Measurements from ENCODE around the gene PCDHGA2.
"Not testable (repeated sequence)": the region's sequence is repeated elsewhere in the genome, so short reads cannot be mapped to it uniquely, and the experiment has no call there.

PCDHGA2 gene

DNA sequence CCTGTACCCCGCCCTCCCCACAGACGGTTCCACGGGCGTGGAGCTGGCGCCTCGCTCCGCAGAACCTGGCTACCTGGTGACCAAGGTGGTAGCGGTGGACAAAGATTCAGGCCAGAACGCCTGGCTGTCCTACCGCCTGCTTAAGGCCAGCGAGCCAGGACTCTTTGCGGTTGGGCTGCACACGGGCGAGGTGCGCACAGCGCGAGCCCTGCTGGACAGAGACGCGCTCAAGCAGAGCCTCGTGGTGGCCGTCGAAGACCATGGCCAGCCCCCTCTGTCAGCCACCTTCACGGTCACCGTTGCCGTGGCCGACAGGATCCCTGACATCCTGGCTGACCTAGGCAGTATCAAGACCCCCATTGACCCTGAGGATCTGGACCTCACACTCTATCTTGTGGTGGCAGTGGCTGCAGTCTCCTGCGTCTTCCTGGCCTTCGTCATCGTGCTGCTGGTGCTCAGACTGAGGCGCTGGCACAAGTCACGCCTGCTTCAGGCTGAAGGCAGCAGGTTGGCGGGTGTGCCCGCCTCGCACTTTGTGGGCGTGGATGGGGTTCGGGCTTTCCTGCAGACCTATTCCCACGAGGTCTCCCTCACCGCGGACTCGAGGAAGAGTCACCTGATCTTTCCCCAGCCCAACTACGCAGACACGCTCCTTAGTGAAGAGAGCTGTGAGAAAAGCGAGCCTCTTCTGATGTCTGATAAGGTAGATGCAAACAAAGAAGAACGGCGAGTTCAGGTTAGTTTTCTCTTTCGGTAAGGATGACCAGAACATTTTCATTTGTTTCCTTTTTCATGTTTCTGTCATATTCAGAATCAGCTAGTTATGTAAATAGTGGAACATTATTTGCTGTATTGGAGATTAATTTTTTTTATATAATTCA is 27.7 kb downstream of the PCDHGA2 start:
- TF ChIP-seq GATA2 (IDR thresholded peaks at IDR 0.05; ENCODE audit: low read depth, low read length) (no peak), GATA3 (IDR thresholded peaks at IDR 0.05; ENCODE audit: low read depth, low read length) (no peak)

DNA sequence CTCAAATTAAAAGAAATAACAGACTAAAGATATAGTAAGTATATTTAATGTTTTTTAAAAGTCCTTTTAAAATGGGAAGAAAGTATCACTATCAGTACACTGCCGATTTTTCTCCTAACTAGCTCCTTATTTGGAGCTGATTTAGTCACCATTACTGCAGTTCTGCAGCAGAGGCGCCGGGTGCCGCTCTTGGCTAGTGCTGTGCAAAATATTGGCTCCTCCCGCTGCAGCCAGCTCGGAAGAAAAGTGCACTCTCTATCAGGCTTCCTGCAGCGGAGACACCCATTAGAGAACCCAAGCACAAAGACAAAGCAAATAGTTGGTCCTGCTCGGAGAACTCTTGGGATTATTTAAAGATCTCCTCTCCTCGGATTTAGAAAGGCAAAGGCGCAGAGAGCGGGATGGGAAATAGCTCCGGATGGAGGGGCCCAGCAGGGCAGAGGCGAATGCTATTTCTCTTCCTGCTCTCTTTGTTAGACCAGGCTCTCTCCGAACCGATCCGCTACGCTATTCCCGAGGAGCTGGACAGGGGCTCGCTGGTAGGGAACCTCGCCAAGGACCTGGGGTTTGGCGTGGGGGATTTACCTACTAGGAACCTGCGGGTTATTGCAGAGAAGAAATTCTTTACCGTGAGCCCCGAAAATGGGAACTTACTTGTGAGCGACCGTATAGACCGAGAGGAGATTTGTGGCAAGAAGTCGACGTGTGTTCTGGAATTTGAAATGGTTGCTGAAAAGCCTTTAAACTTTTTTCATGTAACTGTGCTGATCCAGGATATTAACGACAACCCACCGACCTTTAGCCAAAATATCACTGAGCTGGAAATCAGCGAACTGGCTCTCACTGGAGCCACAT is 31.7 kb downstream of the PCDHGA2 start, which contains the start of gene PCDHGB3:
PCDHGB3 (plus strand) TSS at position 249 of the 855 bp plus-strand sequence; CDS start at position 402, 153 bp downstream.
- no peak for TF ChIP-seq GATA3 (IDR thresholded peaks at IDR 0.05; ENCODE audit: low read depth, low read length)
- no peak for TF ChIP-seq GATA2 (IDR thresholded peaks at IDR 0.05; ENCODE audit: low read depth, low read length)

DNA sequence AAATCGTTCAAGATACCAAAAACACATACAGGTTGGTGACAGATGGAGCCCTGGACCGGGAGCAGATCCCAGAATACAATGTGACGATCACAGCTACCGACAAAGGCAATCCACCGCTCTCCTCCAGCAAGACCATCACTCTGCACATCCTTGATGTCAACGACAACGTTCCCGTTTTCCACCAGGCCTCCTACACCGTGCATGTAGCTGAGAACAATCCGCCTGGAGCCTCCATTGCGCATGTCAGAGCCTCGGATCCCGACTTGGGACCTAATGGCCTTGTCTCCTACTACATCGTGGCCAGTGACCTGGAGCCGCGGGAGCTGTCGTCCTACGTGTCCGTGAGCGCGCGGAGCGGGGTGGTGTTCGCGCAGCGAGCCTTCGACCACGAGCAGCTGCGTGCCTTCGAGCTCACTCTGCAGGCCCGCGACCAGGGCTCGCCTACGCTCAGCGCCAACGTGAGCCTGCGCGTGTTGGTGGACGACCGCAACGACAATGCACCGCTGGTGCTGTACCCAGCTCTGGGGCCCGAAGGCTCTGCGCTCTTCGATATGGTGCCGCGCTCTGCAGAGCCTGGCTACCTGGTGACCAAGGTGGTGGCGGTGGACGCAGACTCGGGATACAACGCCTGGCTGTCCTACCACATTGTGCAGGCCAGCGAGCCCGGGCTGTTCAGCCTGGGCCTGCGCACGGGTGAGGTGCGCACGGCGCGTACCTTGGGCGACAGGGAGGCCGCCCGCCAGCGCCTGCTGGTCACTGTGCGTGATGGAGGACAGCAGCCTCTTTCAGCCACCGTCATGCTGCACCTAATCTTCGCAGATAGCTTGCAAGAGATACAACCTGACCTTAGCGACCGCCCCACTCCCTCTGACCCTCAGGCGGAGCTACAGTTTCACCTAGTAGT is 33.3 kb downstream of the PCDHGA2 start:
- TF ChIP-seq GATA3 (IDR thresholded peaks at IDR 0.05; ENCODE audit: low read depth, low read length) (no peak), GATA2 (IDR thresholded peaks at IDR 0.05; ENCODE audit: low read depth, low read length) (no peak)

DNA sequence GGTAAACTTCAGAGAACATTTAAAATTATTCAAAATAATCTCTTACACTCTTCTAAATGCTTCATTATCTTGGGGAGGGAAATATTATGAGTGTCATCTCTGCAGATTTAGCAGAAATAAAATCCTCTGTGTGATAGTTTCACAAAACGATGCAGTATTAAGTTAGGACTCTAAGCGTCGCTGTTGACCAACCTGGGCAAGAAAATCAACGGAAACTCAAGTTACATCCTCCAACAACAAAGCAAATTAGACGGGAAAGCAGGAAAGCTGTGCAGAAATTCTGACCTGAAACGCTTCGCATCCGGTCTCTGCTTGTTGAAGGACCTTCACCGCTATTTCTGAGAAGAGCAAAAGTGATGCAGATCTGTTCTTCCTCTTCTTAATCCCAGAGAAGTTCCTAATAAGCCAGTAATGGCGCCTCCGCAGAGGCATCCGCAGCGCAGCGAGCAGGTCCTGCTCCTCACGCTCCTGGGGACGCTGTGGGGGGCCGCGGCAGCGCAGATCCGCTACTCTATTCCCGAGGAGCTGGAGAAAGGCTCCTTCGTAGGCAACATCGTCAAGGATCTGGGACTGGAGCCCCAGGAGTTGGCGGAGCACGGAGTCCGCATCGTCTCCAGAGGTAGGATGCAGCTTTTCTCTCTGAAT is 35.2 kb downstream of the PCDHGA2 start, which contains the start of gene PCDHGA6:
PCDHGA6 (plus strand) TSS at position 219 of the 645 bp plus-strand sequence; CDS start at position 412, 193 bp downstream.
- TF ChIP-seq GATA2 (IDR thresholded peaks at IDR 0.05; ENCODE audit: low read depth, low read length) (no peak), GATA3 (IDR thresholded peaks at IDR 0.05; ENCODE audit: low read depth, low read length) (no peak)

DNA sequence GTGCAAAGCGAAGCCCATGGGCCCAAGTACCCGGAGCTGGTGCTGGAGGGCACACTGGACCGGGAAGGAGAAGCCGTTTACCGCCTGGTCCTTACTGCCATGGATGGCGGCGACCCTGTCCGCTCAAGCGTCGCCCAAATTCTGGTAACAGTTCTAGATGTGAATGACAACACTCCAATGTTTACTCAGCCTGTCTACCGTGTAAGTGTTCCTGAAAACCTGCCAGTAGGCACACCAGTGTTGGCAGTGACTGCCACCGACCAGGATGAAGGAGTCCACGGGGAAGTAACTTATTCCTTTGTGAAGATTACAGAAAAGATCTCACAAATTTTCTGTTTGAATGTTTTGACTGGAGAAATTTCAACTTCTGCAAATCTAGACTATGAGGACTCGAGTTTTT is 36.1 kb downstream of the PCDHGA2 start:
- TF ChIP-seq GATA2 (IDR thresholded peaks at IDR 0.05; ENCODE audit: low read depth, low read length), result no peak
- no peak for TF ChIP-seq GATA3 (IDR thresholded peaks at IDR 0.05; ENCODE audit: low read depth, low read length)

DNA sequence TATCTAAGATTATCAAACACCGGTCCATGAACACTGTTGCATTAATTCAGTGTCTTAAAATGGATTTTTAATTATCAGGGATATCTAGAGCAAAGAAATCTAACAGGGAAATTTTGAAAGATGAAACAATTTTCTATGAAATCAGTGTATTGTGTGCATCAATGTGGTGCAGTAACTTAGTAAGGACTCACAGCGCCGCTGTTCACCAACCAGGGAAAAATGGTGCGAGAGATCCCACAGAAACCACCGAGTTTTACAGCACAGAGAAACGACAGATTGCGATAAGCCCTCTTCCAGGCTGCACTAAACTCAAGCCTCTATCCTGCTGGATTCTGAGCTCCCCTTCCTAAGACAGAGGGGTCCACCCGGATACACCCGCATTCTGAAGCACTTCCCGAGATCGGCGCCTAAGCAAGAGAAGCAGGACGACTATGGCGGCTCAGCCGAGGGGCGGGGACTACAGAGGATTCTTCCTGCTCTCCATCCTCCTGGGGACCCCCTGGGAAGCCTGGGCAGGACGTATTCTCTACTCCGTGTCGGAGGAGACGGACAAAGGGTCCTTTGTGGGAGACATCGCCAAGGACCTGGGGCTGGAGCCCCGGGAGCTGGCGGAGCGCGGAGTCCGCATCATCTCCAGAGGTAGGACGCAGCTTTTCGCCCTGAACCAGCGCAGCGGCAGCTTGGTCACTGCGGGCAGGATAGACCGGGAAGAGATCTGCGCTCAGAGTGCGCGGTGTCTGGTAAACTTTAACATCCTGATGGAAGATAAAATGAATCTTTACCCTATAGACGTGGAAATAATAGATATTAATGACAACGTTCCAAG is 44.1 kb downstream of the PCDHGA2 start, which contains the start of gene PCDHGA7:
PCDHGA7 (plus strand) TSS at position 274 of the 826 bp plus-strand sequence; CDS start at position 432, 158 bp downstream.
- TF ChIP-seq GATA3 (IDR thresholded peaks at IDR 0.05; ENCODE audit: low read depth, low read length) (no peak), GATA2 (IDR thresholded peaks at IDR 0.05; ENCODE audit: low read depth, low read length) (no peak; the same call in 1 of the 2 replicates)

DNA sequence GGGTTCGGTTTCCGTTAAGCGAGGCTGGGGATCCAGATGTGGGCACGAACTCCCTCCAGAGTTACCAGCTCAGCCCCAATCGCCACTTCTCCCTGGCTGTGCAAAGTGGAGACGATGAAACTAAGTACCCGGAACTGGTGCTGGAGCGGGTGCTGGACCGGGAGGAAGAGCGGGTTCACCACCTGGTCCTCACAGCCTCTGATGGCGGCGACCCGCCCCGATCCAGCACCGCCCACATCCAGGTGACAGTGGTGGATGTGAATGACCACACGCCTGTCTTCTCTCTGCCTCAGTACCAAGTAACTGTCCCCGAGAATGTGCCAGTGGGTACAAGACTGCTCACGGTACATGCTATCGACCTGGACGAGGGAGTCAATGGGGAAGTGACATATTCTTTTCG is 44.8 kb downstream of the PCDHGA2 start:
- TF ChIP-seq GATA3 (IDR thresholded peaks at IDR 0.05; ENCODE audit: low read depth, low read length) (no peak), GATA2 (IDR thresholded peaks at IDR 0.05; ENCODE audit: low read depth, low read length) (no peak)

DNA sequence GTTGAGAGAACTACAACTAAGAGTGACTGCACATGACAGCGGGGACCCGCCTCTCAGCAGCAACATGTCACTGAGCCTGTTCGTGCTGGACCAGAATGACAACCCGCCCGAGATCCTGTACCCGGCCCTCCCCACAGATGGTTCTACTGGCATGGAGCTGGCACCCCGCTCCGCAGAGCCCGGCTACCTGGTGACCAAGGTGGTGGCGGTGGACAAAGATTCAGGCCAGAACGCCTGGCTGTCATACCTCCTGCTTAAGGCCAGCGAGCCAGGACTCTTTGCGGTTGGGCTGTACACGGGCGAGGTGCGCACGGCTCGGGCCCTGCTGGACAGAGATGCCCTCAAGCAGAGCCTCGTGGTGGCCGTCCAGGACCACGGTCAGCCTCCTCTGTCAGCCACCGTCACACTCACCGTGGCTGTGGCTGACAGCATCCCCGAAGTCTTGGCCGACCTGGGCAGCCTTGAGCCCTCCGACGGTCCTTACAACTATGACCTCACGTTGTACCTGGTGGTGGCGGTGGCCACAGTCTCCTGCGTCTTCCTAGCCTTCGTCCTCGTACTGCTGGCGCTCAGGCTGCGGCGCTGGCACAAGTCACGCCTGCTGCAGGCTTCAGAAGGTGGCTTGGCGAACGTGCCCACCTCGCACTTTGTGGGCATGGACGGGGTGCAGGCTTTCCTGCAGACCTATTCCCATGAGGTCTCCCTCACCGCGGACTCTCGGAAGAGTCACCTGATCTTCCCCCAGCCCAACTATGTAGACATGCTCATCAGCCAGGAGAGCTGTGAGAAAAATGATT is 46.1 kb downstream of the PCDHGA2 start:
- no peak for TF ChIP-seq GATA2 (IDR thresholded peaks at IDR 0.05; ENCODE audit: low read depth, low read length)
- TF ChIP-seq GATA3 (IDR thresholded peaks at IDR 0.05; ENCODE audit: low read depth, low read length), result no peak

DNA sequence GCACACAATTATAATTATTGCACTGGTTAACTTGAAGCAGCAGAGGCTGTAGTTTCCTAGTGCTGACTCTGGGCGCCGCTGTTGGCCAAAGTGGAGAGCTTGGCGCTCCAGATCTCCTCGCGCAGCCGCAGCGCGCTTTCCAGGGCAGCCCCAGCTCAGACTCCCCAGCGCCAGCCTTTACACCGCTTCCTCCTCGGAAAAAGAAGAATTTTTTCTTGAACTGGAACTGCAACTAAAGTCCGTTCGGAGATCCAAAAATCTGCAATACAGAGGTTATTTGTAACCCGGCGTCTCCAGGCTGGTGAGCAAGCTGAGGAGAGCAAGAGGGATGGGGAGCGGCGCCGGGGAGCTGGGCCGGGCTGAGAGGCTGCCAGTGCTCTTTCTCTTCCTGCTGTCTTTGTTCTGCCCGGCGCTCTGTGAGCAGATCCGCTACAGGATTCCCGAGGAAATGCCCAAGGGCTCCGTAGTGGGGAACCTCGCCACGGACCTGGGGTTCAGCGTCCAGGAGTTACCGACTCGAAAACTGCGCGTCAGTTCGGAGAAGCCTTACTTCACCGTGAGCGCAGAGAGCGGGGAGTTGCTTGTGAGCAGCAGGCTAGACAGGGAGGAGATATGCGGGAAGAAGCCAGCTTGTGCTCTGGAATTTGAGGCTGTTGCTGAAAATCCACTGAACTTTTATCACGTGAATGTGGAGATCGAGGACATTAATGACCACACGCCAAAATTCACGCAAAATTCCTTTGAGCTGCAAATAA is 49.2 kb downstream of the PCDHGA2 start, which contains the start of gene PCDHGB4:
PCDHGB4 (plus strand) TSS at position 142 of the 755 bp plus-strand sequence; CDS start at position 329, 187 bp downstream.
- not testable (repeated sequence) for TF ChIP-seq GATA3, GATA2 (IDR thresholded peaks at IDR 0.05; ENCODE audit: low read depth, low read length)

DNA sequence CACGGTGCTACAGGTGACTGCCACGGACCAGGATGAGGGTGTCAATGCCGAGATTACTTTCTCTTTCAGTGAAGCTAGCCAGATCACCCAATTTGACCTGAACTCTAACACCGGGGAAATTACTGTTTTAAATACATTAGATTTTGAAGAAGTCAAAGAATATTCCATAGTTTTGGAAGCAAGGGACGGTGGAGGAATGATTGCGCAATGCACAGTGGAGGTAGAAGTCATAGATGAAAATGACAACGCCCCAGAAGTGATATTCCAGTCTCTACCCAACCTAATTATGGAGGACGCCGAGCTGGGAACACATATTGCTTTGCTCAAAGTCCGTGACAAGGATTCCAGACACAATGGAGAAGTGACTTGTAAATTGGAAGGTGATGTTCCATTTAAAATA is 50.1 kb downstream of the PCDHGA2 start:
- TF ChIP-seq GATA3 (IDR thresholded peaks at IDR 0.05; ENCODE audit: low read depth, low read length), result no peak
- TF ChIP-seq GATA2 (IDR thresholded peaks at IDR 0.05; ENCODE audit: low read depth, low read length), result no peak

Measured in SH-SY5Y (cell line).